T1000 (cell line): ENCODE results near the gene TTLL13.

Source experiments
- DNase-seq: peaks from one replicate; lab custom pipeline; 2025; ENCODE audit warnings: mixed read lengths; lab: John Stamatoyannopoulos, UW

The TTLL13 gene, protein sequence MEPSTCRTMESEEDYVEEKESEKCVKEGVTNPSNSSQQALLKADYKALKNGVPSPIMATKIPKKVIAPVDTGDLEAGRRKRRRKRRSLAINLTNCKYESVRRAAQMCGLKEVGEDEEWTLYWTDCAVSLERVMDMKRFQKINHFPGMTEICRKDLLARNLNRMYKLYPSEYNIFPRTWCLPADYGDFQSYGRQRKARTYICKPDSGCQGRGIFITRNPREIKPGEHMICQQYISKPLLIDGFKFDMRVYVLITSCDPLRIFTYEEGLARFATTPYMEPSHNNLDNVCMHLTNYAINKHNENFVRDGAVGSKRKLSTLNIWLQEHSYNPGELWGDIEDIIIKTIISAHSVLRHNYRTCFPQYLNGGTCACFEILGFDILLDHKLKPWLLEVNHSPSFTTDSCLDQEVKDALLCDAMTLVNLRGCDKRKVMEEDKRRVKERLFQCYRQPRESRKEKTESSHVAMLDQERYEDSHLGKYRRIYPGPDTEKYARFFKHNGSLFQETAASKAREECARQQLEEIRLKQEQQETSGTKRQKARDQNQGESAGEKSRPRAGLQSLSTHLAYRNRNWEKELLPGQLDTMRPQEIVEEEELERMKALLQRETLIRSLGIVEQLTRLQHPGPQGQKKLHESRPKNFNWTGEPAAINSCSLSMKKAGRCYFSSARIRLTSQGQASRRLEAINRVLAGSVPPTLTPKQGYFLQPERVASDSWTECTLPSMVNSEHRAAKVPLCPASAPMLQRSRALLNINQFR

DNA sequence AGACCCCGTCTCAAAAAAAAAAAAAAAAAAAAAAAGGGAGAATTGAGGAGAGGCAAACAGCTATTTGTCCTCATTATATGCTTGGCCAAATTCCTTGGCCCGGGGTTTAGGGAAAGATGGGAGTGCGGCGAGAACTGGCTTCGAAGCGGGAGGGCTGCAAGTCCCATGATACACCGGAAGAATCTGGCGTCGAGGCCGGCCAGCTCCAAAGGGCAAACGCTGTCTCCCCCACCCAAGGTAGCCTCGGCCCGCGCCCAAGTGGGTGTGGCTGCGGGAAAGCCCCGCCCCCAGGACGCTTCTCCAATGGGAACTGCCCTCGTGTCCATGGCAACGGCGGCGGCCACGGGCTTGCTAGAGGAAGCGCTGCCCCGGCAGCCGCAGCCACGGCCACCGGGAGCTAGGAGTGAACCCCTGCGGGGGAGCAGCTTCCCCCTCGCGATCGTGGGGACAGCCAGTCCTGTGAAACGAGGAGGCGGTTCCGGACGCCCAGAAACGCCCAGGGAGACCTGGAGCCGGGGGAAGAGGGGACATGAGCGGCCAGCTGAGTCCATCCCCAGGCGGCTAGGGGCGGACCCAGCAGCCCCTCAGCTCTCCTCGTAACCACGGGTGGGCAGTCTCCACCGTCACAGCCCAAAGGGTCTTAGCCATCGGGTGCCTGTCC, at the start of gene TTLL13:
TSS of gene TTLL13 (plus strand) at position 354 of the 661 bp plus-strand sequence. CDS start 1,075 bp downstream, outside the sequence.
- peak; percentile 83 for DNase-seq

DNA sequence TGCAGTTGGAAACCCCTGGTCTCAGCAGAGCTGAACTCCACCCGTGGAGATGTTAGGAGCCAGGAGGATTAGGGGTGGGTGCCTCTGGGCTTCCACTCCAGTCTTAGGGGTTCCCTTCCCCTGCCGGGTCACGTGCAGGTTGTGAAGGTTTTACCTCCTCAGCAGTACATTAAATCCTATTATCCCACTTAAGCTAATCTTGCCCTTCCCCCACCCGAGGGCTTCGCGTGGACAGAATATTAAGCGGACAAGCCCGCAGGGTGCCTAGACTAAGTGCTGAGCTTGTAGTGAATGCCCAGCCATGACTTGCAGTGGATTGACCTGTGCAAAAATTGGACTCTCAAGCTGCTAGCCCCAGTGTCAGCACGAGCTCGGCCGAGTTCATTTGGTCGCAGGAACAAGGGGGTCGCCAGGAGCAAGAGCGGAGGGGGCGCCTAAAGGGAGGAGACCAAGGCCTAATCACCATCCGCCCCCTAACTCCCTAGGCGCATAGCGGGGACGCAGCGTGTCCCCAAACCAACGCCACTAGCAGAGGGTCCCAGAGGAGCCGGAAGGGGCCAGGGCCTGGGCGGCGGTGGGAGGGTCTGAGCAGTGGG, 48.7 kb upstream of the TTLL13 start:
- DNase-seq = no peak

DNA sequence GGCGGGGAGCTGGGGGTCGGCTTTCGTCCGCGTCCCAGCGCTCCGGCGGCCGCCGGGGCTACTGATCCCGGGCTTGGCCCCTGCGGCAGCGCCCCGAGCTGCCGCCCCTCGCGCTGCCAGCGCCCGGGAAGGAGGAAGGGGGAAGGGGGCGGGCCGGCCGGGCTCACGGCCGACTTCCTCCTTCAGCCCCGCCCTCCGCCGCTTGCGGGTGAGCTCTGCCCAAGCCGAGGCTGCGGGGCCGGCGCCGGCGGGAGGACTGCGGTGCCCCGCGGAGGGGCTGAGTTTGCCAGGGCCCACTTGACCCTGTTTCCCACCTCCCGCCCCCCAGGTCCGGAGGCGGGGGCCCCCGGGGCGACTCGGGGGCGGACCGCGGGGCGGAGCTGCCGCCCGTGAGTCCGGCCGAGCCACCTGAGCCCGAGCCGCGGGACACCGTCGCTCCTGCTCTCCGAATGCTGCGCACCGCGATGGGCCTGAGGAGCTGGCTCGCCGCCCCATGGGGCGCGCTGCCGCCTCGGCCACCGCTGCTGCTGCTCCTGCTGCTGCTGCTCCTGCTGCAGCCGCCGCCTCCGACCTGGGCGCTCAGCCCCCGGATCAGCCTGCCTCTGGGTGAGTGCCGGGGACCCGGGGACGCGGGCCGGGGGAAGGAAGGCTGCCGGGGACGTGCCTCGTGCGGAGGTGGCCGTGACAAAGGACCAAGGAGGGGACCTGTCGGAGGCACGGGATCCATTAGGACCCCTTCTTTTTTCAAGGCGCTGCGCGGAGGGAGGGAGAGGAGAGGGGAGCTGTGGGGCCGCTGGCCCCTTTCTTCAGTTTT, 48.0 kb upstream of the TTLL13 start, which contains the start of gene SEMA4B:
TSS of gene SEMA4B (plus strand) at position 201 of the 814 bp plus-strand sequence. CDS start at position 450, 249 bp downstream.
- DNase-seq = peak; percentile 23

DNA sequence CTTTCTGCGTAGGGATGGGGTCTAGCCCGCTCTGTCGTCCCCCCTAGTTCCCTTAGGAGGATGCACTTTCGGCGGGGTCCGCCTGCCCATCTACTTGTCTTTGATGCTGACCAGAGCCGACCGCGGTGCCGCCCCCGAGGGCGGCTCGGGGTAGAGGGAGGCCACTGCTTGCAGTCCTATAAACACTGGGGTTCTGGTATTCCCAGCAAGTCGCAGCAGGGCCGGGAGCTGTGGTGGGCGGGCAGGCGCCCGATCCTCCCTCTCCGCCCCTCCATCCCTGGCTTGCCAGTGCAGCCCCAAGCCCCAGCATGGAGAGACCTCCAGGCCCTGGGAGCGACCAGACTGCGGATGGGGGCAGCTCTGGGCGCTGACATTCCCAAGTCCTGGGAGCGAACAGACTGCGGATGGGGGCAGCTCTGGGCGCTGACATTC, 47.4 kb upstream of the TTLL13 start:
- no peak for DNase-seq

DNA sequence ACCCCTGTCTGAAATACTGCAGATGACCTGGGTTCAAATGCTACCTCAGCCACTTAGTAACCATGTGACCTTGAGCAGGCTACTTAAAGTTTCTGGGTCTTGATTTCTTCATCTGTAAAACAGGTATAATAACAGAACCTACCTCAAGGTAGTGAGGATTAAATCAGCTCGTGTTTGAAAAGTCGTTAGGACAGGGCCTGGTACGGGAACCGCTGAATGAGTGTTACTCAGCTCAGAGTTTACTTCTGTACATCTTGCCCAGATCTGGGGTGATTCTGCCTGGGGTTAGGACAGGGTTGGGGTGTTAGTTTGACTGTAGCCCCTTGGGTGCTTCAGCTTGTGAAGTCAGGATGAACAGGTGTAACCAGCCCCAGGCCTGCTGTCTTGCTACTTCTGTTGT, 46.4 kb upstream of the TTLL13 start:
- no peak for DNase-seq

DNA sequence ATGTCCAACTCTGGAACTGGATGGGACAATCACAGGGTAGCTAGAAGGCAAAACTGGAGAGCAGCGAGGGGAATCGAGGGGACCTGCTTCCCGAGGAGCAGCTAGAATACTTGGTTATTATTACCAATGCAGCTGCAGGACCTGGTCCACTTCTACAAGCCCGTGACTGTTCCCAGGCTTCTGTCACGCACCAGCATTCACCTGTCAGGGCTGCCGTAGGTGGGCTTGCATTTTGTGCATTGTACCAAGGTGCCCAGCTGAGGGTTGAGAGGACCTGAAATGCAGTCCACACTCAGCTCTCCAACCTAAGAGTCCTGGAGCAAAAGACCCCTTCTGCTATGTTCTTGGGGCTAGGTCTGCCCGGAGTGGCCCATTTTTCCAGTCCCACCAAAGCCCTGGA, 45.9 kb upstream of the TTLL13 start:
- DNase-seq = no peak

DNA sequence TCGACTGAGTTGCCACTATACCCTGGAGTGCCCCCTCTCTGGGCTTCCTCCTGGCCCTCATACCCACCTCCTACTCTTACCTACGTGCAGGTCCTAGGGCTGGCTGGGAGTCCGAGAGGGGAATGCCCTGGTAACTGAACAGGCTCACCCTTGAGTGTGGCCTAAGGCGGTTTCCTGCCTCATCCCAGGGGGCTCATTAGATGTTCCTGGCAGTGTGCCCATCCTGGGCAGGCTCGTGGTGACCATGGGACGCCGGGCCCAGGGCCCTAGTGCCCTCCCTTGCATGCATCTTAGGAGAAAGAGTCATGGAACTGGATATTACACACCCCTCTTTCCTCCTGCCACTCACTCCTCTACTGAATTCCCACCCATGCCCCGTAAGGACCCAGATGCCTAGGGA, 45.4 kb upstream of the TTLL13 start:
- DNase-seq = peak; percentile 18

DNA sequence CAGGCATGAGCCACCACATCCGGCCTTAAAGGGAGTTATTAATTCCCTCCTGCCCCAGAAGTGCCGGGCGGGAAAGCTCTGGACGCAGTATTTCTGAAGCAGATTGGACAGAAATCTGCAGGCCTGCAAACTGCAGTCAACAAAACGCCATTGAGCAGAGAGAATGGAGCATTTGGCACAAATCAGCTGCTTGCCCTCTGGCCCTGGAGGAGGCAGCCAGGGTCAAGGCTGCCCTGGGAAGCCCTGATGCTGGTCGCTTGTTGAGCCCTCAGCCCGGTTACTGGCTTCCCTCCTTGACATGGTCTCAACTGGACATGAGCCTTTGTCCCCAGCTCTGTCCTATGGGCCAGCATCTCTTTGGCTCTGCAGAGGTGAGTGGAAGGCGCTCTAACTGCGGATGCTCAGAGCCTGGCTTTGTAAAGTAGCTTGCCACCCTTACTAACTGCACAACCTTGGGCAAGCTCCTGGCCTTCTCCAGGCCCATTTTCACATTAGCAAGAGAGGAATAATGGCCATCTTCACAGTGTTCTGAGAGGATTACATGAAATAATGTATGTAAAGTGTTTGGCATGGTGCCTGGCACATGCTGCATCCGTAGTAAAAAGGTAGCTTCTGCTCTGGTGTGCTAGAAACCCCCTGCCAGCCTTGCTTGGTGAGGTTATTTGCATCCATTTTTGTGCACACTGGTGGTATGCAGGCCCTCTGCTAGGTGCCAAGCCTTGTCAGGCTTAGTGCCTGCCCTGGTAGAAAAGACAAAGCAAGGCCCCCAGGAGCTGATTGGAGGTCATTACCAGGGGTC, 44.1 kb upstream of the TTLL13 start:
- DNase-seq = no peak

DNA sequence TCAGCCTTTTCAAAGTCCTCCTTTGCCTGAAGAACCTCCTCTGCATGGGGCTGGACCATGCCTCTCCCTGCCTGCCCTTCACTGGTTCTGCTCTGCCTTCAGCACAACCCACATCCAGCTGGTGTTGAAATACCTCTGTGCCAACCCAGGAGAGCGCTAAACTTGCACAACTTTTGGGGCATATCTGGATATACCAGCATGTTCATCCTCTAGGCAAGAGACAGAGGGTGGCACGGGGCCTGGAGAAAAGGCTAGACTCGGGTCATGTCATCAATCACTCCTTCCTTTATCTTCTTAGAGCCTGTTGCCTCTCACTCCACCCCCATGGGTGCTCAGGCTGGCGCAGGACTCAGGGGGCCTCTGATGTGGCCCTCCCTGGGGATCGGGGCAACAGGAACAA, 43.5 kb upstream of the TTLL13 start:
- no peak for DNase-seq

DNA sequence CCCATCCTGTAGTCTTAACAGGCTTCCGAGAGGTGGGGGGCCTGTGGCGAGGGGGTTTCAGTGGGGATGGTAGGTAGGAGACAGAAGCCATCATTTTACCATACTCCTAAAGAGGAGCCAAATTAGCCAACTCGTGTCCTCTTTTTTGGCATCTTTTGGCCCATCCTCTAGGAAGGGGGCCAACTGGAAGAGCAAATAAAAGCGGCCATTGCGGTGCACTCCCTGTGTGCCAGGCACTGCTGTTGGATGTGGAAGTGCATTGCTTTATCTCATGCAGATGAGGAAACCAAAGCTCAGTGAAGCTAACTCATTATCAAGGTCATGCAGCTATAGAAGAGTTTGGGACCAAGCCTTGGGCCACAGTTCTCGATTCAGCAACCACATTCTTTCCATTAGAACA, 42.1 kb upstream of the TTLL13 start:
- no peak for DNase-seq

DNA sequence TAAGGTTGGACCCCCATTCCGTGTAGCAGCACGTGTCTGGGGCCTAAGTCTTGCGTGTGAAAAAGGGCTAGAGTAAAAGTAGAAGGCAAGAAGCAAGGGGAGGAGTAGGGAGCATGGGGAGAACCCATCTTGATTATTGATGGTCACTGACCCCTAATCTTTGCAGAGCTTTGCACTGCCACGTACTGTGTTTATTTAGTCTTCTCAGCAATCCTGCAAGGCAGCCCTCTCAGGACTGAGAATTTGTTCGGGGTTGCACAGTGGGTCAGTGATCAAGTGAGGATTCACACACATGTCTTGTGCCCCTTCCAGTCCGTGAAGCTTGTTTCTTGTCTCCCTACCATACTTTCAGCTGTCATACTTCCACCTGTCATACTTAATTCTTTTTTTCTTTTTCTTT, 41.0 kb upstream of the TTLL13 start:
- DNase-seq = no peak

DNA sequence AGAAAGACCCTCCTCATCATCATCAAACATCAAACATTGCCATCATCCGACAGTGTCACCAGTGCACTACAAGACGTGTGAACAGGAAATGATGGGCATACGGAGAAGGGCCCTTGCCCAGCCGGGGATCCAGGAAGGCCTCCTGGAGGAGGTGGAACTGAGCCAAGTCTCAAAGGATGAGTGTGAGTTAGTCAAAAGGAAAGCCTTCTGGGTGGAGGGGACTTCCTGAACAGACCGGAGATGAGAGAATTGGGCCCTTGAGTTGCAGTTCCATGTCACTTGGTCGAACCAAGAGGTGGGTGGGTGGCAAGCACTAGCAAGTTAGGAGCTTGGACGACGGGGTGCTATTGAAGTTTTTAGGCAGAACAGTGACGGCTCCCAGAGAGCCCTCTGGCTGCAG, 39.8 kb upstream of the TTLL13 start:
- DNase-seq = no peak

DNA sequence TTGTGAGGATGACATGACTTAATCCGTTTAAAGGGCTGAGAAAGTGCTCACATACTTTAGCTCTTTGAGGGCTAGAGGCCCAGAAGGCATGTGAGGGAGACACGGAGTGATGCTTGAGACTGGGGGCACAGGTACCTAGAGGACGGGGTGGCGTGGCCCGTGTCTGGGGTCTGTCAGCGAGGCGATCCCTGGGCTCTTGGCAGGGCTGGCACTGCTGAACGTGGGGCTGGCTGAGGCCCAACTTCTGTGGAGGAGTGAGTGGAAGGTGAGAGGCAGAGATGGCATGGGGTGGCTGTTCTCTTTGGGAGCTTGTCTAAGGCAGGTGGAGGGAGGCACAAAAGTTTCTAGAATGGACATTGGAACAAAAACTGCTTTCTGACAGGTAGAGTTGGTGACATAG, 38.8 kb upstream of the TTLL13 start:
- DNase-seq = no peak

DNA sequence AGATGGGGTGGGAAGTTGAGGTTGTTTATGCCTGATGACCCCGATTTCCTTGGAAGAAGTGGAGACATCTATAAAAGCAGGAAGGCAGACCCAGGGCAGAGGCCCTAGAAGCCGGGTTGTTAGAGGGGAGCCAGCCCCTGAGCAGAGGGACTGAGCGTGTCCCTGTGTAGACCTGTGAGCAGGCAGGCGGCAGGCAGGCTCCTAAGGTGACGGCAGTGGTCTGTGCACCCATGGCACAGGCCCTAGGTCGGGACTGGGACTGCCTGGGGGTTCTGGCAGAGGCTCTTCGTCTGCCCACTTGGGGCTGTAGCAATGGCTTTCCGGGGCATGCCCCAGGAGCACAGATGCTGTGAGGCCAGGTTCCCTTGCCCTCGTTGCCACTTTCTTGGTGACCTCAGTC, 38.3 kb upstream of the TTLL13 start:
- DNase-seq = no peak

DNA sequence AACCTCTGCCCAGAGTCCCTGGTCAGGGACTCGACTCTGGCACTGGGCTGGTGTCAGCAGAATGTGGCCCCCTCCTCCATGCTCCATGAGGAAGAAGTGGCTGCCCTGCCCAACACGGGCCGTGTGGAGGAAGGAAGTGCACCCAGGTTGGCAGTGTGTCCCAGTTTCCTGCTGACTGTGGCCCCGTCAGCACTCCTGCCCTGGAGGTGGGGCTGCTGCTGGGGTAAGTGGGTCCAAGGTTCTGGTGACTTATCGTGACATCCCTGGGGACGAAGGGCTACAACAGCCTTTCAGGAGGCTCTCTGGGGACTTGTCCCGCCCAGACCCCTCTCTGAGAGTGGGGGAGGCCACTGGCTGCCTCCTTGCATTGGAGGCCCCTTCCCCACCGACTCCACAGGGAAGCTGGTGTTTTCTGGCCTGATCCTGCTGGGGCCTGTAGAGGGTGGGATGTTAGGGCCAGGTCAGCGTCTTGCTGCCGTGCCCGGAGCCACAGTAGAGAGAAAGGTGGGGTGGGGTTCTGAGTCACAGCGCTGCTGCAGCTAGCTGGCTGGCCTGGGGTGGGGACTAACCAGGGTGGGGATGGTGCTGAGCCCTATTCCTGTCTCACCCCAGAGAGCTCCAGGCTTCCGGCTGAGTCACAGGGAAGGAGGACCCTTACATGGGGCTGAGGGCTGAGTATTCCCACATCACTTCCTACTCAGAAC, 37.8 kb upstream of the TTLL13 start:
- DNase-seq = peak; percentile 47

DNA sequence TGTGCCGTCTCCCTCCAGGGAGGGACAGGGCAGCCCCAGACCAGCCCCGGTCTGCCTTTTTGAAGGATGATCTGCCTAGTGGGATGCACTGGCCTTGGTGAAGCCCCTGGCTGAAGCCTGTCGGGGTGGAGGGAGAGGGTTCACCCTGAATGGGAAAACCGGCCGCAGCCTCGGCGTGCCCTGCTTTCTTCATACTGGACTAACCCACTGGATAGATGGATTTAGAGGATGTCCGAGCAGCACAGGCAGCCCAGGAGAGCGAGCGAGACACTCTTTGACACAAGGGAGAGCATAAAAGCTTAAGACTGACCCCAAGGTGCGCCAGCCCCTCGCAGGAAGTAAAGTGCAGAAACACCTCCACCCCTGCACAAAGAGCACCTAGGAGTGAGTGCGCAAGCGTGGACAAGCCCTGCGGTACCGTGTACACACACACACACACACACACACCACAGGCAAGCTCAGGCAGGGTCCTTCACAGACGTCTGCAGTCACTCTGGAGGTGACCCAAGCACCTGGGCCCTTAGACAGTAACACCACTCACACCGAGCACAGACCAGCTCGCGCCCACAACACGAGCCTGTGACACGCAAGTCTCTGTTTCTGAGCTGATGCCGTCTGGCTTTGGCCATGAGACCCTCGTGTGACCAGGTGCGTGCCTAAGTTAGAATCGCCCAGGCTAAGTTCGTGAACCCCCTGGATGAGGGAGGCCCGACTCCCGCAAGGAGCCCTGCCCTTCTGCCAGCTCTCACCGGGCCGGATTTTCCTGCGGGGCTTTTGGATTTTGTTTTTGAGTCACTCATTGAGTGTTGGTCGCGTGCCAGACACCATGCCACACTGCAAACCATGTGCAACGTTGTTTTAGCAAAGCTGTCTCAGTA, 36.9 kb upstream of the TTLL13 start:
- no peak for DNase-seq

DNA sequence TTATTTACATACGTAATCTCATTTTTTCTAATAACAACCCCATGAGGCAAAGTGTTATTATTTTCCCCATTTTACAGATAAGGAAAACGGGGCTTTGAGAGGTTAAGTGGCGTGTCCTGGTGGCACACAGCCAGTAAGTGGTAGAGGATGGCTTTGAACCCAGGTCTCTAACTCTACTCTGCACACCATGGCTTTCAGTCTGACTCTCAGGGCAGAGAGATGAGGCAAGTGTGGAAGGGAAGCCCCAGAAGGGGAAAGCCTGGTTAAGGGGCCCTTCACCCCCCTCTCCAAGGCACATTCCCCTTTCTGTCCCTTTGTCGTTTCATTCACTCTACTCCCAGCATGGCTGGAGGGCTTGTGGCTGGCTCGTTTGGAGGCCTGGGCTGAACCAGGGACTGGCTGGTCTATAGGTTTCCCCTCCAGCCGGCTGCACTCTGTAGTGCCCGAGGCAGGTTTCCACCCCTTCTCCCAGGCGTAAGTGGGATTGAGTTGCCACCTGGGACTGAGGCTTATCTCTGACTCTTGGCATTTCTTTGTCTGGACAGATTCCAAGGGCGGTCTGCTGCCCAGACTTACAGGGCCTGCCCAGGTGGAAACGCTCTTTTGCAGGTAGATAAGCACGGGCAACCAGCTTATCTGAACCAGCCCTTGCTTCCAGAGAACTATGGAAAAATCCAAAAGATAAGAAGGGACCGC, 36.1 kb upstream of the TTLL13 start:
- DNase-seq = no peak

DNA sequence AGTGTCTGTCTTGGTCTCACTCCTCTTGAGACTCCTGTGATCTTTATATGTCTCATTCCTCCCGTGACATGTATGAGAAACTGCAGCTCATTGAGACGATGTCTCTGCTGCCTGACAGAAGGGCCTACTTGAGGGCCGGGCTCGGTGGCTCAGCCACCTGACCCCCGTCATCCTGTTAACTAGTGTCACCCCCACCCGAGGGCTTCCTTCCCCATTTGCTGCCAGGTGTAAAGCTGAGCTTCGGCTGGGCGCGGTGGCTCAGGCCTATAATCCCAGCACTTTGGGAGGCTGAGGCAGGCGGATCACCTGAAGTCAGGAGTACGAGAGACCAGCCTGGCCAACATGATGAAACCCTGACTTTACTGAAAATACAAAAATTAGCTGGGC, 35.5 kb upstream of the TTLL13 start:
- DNase-seq = no peak
